ENCODE measurements around the gene WFS1.
A peak's percentile ranks its signal among the peaks of the same experiment; 100 is the strongest.

The WFS1 gene

GRCh38 chr4:6343939-6344408, 74.3 kb downstream of the WFS1 start:
- Histone ChIP-seq H3K4me1 (ENCODE audit: control insufficient read depth, low read depth, low read length) (no peaks in the 10 kb centered on the region), H3K27me3 (ENCODE audit: insufficient read depth, low read length, poor library complexity) (no peaks in the 10 kb centered on the region), H3K4ac (ENCODE audit: low read depth, low read length) (no peak overlapping the region), H3K27ac (ENCODE audit: low read depth, low read length) (no peak overlapping the region), H2BK120ac (ENCODE audit: low read depth, low read length) (no peak overlapping the region), H2AK5ac (ENCODE audit: low read length) (no peak overlapping the region), H3K36me3 (ENCODE audit: control insufficient read depth, insufficient read depth, low read length) (no peaks in the 10 kb centered on the region), H3K18ac (ENCODE audit: low read length) (no peak overlapping the region), H3K56ac (ENCODE audit: low read length) (no peak overlapping the region), H4K5ac (ENCODE audit: low read length) (no peak overlapping the region), H3K23ac (ENCODE audit: low read length) (no peak overlapping the region), H3K79me1 (ENCODE audit: low read length) (no peaks in the 10 kb centered on the region), H2BK15ac (replicated peaks; ENCODE audit: low read depth) (no peak overlapping the region), H3K4me2 (ENCODE audit: low read length) (no peak overlapping the region), H3K4me3 (ENCODE audit: low read length) (no peak overlapping the region), H3K79me2 (ENCODE audit: control insufficient read depth, insufficient read depth, low read length) (no peaks in the 10 kb centered on the region), H4K8ac (ENCODE audit: low read depth, low read length) (no peak overlapping the region), H3K9ac (ENCODE audit: low read length) (no peak overlapping the region), H2BK5ac (ENCODE audit: low read length) (no peak overlapping the region)
- WGBS (ENCODE audit: extremely low coverage, insufficient coverage, low lambda C conversion rate), result no CpG with 5 or more reads among the region's 11 CpGs
- peak; percentile 56 for DNase-seq

DNA sequence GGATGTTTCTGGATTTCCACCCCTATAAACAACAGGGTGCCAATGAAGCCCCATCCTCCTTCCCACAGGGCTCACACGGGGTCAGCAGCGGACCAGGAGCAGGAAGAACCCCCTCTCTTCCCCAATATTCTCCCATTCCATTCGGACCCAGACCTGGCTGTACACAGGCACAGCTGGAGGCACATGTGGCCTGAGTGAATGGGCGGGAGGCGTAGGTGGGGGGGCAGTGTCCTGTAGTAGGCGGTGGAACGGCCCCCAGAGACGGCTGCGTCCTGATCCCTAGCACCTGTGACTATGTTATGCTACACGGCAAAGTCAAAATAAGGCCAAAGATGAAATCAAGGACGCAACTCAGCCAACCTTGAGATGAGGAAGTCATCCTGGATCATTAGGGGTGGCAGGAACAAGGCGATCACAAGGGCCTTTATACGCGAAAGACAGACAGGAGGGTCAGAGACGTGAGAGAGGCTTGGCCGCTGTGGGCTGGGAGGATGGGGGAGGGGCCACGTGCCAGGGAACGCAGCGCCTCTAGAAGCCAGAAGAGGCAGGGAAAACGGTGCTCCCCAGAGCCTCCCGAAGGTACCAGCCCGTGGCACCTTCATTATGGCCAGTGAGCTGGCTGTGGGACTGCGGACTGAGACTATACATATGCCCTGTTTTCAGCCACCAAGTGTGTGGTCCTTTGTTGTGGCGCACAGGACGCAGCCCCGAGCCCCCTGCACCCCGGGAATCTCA, 75.6 kb downstream of the WFS1 start:
- DNase-seq, result no peak
- H3K4me3 ChIP-seq (ENCODE audit: low read length), result no peak overlapping the region
- no peak overlapping the region for H2BK15ac ChIP-seq (replicated peaks; ENCODE audit: low read depth)
- no peak overlapping the region for H3K27ac ChIP-seq (ENCODE audit: low read depth, low read length)
- no peak overlapping the region for H3K56ac ChIP-seq (ENCODE audit: low read length)
- WGBS (ENCODE audit: extremely low coverage, insufficient coverage, low lambda C conversion rate), result no CpG with 5 or more reads among the region's 27 CpGs
- no peaks in the 10 kb centered on the region for H3K79me2 ChIP-seq (ENCODE audit: control insufficient read depth, insufficient read depth, low read length)
- no peak overlapping the region for H2BK120ac ChIP-seq (ENCODE audit: low read depth, low read length)
- H2AK5ac ChIP-seq (ENCODE audit: low read length), result no peak overlapping the region
- H3K9ac ChIP-seq (ENCODE audit: low read length), result no peak overlapping the region
- no peak overlapping the region for H4K5ac ChIP-seq (ENCODE audit: low read length)
- no peak overlapping the region for H3K4me2 ChIP-seq (ENCODE audit: low read length)
- no peak overlapping the region for H3K23ac ChIP-seq (ENCODE audit: low read length)
- no peaks in the 10 kb centered on the region for H3K27me3 ChIP-seq (ENCODE audit: insufficient read depth, low read length, poor library complexity)
- H3K36me3 ChIP-seq (ENCODE audit: control insufficient read depth, insufficient read depth, low read length), result no peaks in the 10 kb centered on the region
- H4K8ac ChIP-seq (ENCODE audit: low read depth, low read length), result no peak overlapping the region
- no peak overlapping the region for H3K4ac ChIP-seq (ENCODE audit: low read depth, low read length)
- no peak overlapping the region for H2BK5ac ChIP-seq (ENCODE audit: low read length)
- no peak overlapping the region for H3K18ac ChIP-seq (ENCODE audit: low read length)
- no peaks in the 10 kb centered on the region for H3K4me1 ChIP-seq (ENCODE audit: control insufficient read depth, low read depth, low read length)
- no peaks in the 10 kb centered on the region for H3K79me1 ChIP-seq (ENCODE audit: low read length)

- Histone ChIP-seq H3K4me1 (ENCODE audit: control insufficient read depth, low read depth, low read length) (no peaks in the 10 kb centered on the region), H3K18ac (ENCODE audit: low read length) (no peak overlapping the region), H3K4ac (ENCODE audit: low read depth, low read length) (no peak overlapping the region), H2BK15ac (replicated peaks; ENCODE audit: low read depth) (no peak overlapping the region), H2BK5ac (ENCODE audit: low read length) (no peak overlapping the region), H3K79me1 (ENCODE audit: low read length) (no peaks in the 10 kb centered on the region), H3K27ac (ENCODE audit: low read depth, low read length) (no peak overlapping the region), H4K8ac (ENCODE audit: low read depth, low read length) (no peak overlapping the region), H2BK120ac (ENCODE audit: low read depth, low read length) (no peak overlapping the region), H3K36me3 (ENCODE audit: control insufficient read depth, insufficient read depth, low read length) (no peaks in the 10 kb centered on the region), H3K23ac (ENCODE audit: low read length) (no peak overlapping the region), H3K79me2 (ENCODE audit: control insufficient read depth, insufficient read depth, low read length) (no peaks in the 10 kb centered on the region), H3K9ac (ENCODE audit: low read length) (no peak overlapping the region), H3K56ac (ENCODE audit: low read length) (no peak overlapping the region), H2AK5ac (ENCODE audit: low read length) (no peak overlapping the region), H3K4me3 (ENCODE audit: low read length) (no peak overlapping the region), H3K4me2 (ENCODE audit: low read length) (no peak overlapping the region), H3K27me3 (ENCODE audit: insufficient read depth, low read length, poor library complexity) (no peaks in the 10 kb centered on the region), H4K5ac (ENCODE audit: low read length) (no peak overlapping the region)
- no peak for DNase-seq
- no CpG with 5 or more reads among the region's 13 CpGs for WGBS (ENCODE audit: extremely low coverage, insufficient coverage, low lambda C conversion rate)
Observed at GRCh38 chr4:6345866-6346265, 76.2 kb downstream of the WFS1 start.

GRCh38 chr4:6346373-6347110, 76.9 kb downstream of the WFS1 start:
- no peak overlapping the region for H3K9ac ChIP-seq (ENCODE audit: low read length)
- no peak overlapping the region for H3K4me3 ChIP-seq (ENCODE audit: low read length)
- no peak overlapping the region for H4K8ac ChIP-seq (ENCODE audit: low read depth, low read length)
- H2BK5ac ChIP-seq (ENCODE audit: low read length), result no peak overlapping the region
- no peaks in the 10 kb centered on the region for H3K4me1 ChIP-seq (ENCODE audit: control insufficient read depth, low read depth, low read length)
- H4K5ac ChIP-seq (ENCODE audit: low read length), result no peak overlapping the region
- H3K79me1 ChIP-seq (ENCODE audit: low read length), result no peaks in the 10 kb centered on the region
- no peak overlapping the region for H2BK15ac ChIP-seq (replicated peaks; ENCODE audit: low read depth)
- no peak overlapping the region for H2BK120ac ChIP-seq (ENCODE audit: low read depth, low read length)
- no peak overlapping the region for H3K4me2 ChIP-seq (ENCODE audit: low read length)
- no peak for DNase-seq
- H2AK5ac ChIP-seq (ENCODE audit: low read length), result no peak overlapping the region
- H3K18ac ChIP-seq (ENCODE audit: low read length), result no peak overlapping the region
- no peaks in the 10 kb centered on the region for H3K79me2 ChIP-seq (ENCODE audit: control insufficient read depth, insufficient read depth, low read length)
- WGBS (ENCODE audit: extremely low coverage, insufficient coverage, low lambda C conversion rate), result no CpG with 5 or more reads among the region's 16 CpGs
- H3K27me3 ChIP-seq (ENCODE audit: insufficient read depth, low read length, poor library complexity), result no peaks in the 10 kb centered on the region
- no peak overlapping the region for H3K4ac ChIP-seq (ENCODE audit: low read depth, low read length)
- H3K23ac ChIP-seq (ENCODE audit: low read length), result no peak overlapping the region
- H3K56ac ChIP-seq (ENCODE audit: low read length), result no peak overlapping the region
- H3K27ac ChIP-seq (ENCODE audit: low read depth, low read length), result no peak overlapping the region
- no peaks in the 10 kb centered on the region for H3K36me3 ChIP-seq (ENCODE audit: control insufficient read depth, insufficient read depth, low read length)

DNA sequence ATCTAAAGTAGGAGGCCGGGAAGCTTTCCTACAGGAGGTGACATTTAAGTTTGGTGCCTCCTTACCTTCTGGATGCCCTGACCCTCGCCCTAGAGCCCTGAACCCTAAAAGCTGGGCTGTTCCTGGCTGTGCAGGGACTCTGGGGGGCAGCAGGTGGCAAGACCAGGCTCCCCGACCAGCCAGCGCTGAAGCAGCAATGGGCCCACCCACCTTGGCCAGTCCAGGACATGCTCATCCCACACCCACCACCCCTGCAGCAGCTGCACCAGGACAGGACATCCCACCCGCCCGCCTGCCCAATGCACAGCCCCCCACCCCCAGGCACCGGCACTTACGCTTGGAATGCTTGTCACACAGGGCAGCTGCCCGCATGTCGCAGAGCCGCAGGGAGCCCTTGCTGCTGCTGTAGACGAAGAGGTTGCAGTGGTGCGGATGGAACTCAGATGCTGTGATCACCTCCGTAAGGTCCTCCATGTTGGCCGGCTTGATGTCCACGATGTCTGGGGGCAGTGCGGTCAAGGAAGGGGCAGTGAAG, 77.9 kb downstream of the WFS1 start:
- H3K4me3 ChIP-seq (ENCODE audit: low read length), result no peak overlapping the region
- no peak overlapping the region for H4K5ac ChIP-seq (ENCODE audit: low read length)
- no peak overlapping the region for H2AK5ac ChIP-seq (ENCODE audit: low read length)
- no peaks in the 10 kb centered on the region for H3K36me3 ChIP-seq (ENCODE audit: control insufficient read depth, insufficient read depth, low read length)
- no peak overlapping the region for H2BK5ac ChIP-seq (ENCODE audit: low read length)
- no peaks in the 10 kb centered on the region for H3K79me1 ChIP-seq (ENCODE audit: low read length)
- no peak overlapping the region for H3K18ac ChIP-seq (ENCODE audit: low read length)
- H3K9ac ChIP-seq (ENCODE audit: low read length), result no peak overlapping the region
- H3K79me2 ChIP-seq (ENCODE audit: control insufficient read depth, insufficient read depth, low read length), result no peaks in the 10 kb centered on the region
- H3K56ac ChIP-seq (ENCODE audit: low read length), result no peak overlapping the region
- no CpG with 5 or more reads among the region's 17 CpGs for WGBS (ENCODE audit: extremely low coverage, insufficient coverage, low lambda C conversion rate)
- no peak overlapping the region for H3K27ac ChIP-seq (ENCODE audit: low read depth, low read length)
- H3K4me2 ChIP-seq (ENCODE audit: low read length), result no peak overlapping the region
- no peak for DNase-seq
- H3K27me3 ChIP-seq (ENCODE audit: insufficient read depth, low read length, poor library complexity), result no peaks in the 10 kb centered on the region
- H2BK15ac ChIP-seq (replicated peaks; ENCODE audit: low read depth), result no peak overlapping the region
- no peak overlapping the region for H3K4ac ChIP-seq (ENCODE audit: low read depth, low read length)
- H3K23ac ChIP-seq (ENCODE audit: low read length), result no peak overlapping the region
- no peak overlapping the region for H2BK120ac ChIP-seq (ENCODE audit: low read depth, low read length)
- no peak overlapping the region for H4K8ac ChIP-seq (ENCODE audit: low read depth, low read length)
- no peaks in the 10 kb centered on the region for H3K4me1 ChIP-seq (ENCODE audit: control insufficient read depth, low read depth, low read length)
